Fibroblast of gingiva (primary cell): ENCODE data around the gene PDE10A.
A peak's percentile ranks its signal among the peaks of the same experiment; 100 is the strongest.
"Not testable (repeated sequence)": the region's sequence is repeated elsewhere in the genome, so short reads cannot be mapped to it uniquely, and the experiment has no call there.

Experiments
- DNase-seq: peaks from one replicate; pipeline ENCODE4 v3.0.0-alpha.2; 2011; ENCODE audit warnings: low read depth

PDE10A gene

GRCh38 chr6:165586706-165587105, 76.3 kb downstream of the PDE10A start:
- no peak for DNase-seq

- DNase-seq, result no peak
These were observed 78.0 kb downstream of the PDE10A start for GRCh38 chr6:165585060-165585459.

- no peak for DNase-seq
These were observed 78.5 kb downstream of the PDE10A start for GRCh38 chr6:165584541-165584940.

- no peak for DNase-seq
These were observed 81.4 kb downstream of the PDE10A start for GRCh38 chr6:165581678-165582077.

- no peak for DNase-seq
These were observed 82.9 kb downstream of the PDE10A start for GRCh38 chr6:165580136-165580535.

- no peak for DNase-seq
These were observed 83.9 kb downstream of the PDE10A start for GRCh38 chr6:165579151-165579550.

- DNase-seq, result no peak
These were observed 85.5 kb downstream of the PDE10A start for GRCh38 chr6:165577556-165577955.

GRCh38 chr6:165575158-165575549, 87.9 kb downstream of the PDE10A start:
- no peak for DNase-seq

- no peak for DNase-seq
These were observed 88.6 kb downstream of the PDE10A start for GRCh38 chr6:165574220-165575157.

GRCh38 chr6:165573671-165574070, 89.4 kb downstream of the PDE10A start:
- no peak for DNase-seq

- DNase-seq, result no peak
These were observed 91.3 kb downstream of the PDE10A start for GRCh38 chr6:165571721-165572132.

GRCh38 chr6:165571068-165571682, 91.9 kb downstream of the PDE10A start:
- DNase-seq, result peak; percentile 1

- no peak for DNase-seq
These were observed 94.7 kb downstream of the PDE10A start for GRCh38 chr6:165568326-165568725.

- DNase-seq, result no peak
These were observed 96.8 kb downstream of the PDE10A start for GRCh38 chr6:165566088-165566828.

- no peak for DNase-seq
These were observed 100.5 kb downstream of the PDE10A start for GRCh38 chr6:165562421-165563090.

- no peak for DNase-seq
These were observed 103.4 kb downstream of the PDE10A start for GRCh38 chr6:165559632-165560031.

GRCh38 chr6:165558097-165558496, 104.9 kb downstream of the PDE10A start:
- DNase-seq, result not testable (repeated sequence)

GRCh38 chr6:165557674-165558073, 105.4 kb downstream of the PDE10A start:
- DNase-seq, result no peak

- DNase-seq, result no peak
These were observed 106.8 kb downstream of the PDE10A start for GRCh38 chr6:165556116-165556843.

GRCh38 chr6:165554644-165555043, 108.4 kb downstream of the PDE10A start:
- not testable (repeated sequence) for DNase-seq

- no peak for DNase-seq
These were observed 110.7 kb downstream of the PDE10A start for GRCh38 chr6:165552248-165552736.
